Gastroesophageal sphincter (tissue), 3 donors: ENCODE data around the gene CCND1.

ENCODE experiments used
- EP300 ChIP-seq: sonication (generic); formaldehyde crosslinking; IDR thresholded peaks from one replicate; pipeline ENCODE4 v1.6.1; 2017; ENCODE audit warnings: antibody characterized with exemption, mild to moderate bottlenecking
- POLR2A ChIP-seq, 2 donors: fragments of 450-650 bp; IDR thresholded peaks; one replicate each; pipeline ENCODE4 v1.6.1; 2017; ENCODE audit warnings: antibody characterized with exemption in 2 of 2, mild to moderate bottlenecking in 2 of 2, moderate library complexity in 1 of 2
- POLR2AphosphoS5 ChIP-seq: sonication (generic); formaldehyde crosslinking; IDR thresholded peaks from one replicate; pipeline ENCODE4 v1.6.1; 2017; ENCODE audit warnings: antibody characterized with exemption
- TF ChIP-seq, protein P1 (sequence below), 4 experiments: fragments of 200-600 bp in 2 of 4; fragments of 450-650 bp in 2 of 4; sonication (generic) in 1 of 4; IDR thresholded peaks; one replicate each; pipeline ENCODE4 v1.5.1; 2017 to 2019; ENCODE audit warnings: antibody characterized with exemption in 4 of 4, mild to moderate bottlenecking in 2 of 4, moderate library complexity in 2 of 4

DNA sequence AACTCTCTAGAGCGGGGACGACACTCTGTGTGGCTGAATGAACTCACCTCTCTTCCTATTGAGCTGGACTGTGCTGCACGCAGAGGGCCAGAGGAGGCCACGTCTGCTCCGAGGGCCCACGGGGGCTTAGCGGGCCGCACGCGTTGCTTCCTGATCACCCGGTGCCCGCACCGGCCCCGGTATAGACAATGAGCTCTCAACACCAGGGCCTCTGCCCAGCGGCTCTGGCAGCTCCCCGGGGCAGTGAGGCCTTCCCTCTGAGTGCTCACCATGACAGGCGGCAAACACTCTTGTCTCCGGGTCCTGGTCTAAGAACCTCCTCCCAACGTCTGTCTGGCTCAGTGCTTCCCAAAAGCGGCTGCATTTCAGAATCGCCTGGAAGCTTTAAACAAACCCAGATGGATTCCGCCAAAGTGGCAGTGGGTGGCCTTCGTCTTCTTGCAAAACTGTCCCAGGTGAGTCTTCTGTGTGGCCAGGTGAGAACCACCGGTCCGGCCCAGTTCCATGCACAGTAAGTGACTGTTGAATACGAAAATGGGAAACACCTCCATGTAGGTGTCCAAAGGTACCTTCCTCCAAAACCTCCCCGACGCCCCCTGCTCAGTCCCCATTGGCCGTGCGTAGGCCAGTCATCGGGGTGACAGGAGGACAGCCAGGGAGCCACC, 47.8 kb upstream of the CCND1 start:
- TF ChIP-seq, protein P1, sequence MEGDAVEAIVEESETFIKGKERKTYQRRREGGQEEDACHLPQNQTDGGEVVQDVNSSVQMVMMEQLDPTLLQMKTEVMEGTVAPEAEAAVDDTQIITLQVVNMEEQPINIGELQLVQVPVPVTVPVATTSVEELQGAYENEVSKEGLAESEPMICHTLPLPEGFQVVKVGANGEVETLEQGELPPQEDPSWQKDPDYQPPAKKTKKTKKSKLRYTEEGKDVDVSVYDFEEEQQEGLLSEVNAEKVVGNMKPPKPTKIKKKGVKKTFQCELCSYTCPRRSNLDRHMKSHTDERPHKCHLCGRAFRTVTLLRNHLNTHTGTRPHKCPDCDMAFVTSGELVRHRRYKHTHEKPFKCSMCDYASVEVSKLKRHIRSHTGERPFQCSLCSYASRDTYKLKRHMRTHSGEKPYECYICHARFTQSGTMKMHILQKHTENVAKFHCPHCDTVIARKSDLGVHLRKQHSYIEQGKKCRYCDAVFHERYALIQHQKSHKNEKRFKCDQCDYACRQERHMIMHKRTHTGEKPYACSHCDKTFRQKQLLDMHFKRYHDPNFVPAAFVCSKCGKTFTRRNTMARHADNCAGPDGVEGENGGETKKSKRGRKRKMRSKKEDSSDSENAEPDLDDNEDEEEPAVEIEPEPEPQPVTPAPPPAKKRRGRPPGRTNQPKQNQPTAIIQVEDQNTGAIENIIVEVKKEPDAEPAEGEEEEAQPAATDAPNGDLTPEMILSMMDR (IDR thresholded peaks at IDR 0.05), result no peak
- TF ChIP-seq POLR2A (IDR thresholded peaks at IDR 0.05), result no peak
- TF ChIP-seq EP300, result no peak
- no peak for TF ChIP-seq POLR2AphosphoS5
